ENCODE results near the gene ZNF524.

The ZNF524 gene

DNA sequence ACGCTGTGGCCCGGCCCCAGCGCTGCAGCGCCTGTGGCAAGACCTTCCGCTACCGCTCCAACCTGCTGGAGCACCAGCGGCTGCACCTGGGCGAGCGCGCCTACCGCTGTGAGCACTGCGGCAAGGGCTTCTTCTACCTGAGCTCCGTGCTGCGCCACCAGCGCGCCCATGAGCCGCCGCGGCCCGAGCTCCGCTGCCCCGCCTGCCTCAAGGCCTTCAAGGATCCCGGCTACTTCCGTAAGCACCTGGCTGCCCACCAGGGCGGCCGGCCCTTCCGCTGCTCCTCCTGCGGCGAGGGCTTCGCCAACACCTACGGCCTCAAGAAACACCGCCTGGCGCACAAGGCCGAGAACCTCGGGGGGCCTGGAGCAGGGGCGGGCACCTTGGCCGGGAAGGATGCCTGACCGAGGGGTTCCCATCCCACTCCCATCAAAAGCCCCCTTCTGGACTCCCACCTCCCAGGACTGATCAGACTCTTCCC lies 16.3 kb downstream of the ZNF524 start:
- no peak overlapping the region for H3K4me3 ChIP-seq (ENCODE audit: low read length)
- DNase-seq (ENCODE audit: low read depth): no peak
- no peak for TF ChIP-seq CTCF (conservative IDR thresholded peaks at IDR 0.05; ENCODE audit: low read depth, low read length)

GRCh38 chr19:55617426-55617825 lies 17.3 kb downstream of the ZNF524 start:
- TF ChIP-seq CTCF (conservative IDR thresholded peaks at IDR 0.05; ENCODE audit: low read depth, low read length): no peak
- H3K4me3 ChIP-seq (ENCODE audit: low read length): no peak overlapping the region
- no peak for DNase-seq (ENCODE audit: low read depth)

GRCh38 chr19:55618426-55618825 lies 18.3 kb downstream of the ZNF524 start:
- H3K4me3 ChIP-seq (ENCODE audit: low read length): no peak overlapping the region
- no peak for DNase-seq (ENCODE audit: low read depth)
- TF ChIP-seq CTCF (conservative IDR thresholded peaks at IDR 0.05; ENCODE audit: low read depth, low read length): no peak

DNA sequence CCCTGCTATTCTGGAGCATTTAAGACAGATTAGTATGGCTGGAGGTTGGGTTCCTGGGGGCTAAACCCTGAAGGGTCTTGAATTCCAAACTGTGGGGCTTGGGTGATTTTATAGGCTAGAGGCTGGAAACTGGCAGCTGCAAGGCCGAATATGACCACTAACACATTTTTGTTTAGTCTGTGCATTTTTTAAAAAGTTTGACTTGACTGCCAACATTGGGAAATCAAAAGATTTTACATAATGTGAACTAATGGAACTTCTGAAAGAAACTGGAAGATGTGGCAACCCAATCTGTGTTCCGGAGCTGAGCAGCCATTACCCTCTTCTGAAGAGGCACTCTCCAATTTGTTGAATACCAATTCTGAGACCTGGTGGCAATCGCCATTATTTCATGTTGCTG lies 19.2 kb downstream of the ZNF524 start:
- no peak for TF ChIP-seq CTCF (conservative IDR thresholded peaks at IDR 0.05; ENCODE audit: low read depth, low read length)
- DNase-seq (ENCODE audit: low read depth): no peak

GRCh38 chr19:55620410-55621204 lies 20.5 kb downstream of the ZNF524 start:
- no peak overlapping the region for H3K4me3 ChIP-seq (ENCODE audit: low read length)
- TF ChIP-seq CTCF (conservative IDR thresholded peaks at IDR 0.05; ENCODE audit: low read depth, low read length): no peak
- DNase-seq (ENCODE audit: low read depth): no peak

More for the DNA sequence above, 19.2 kb downstream of the ZNF524 start:
- H3K4me3 ChIP-seq (ENCODE audit: low read length): no peak overlapping the region

GRCh38 chr19:55621205-55621672 lies 21.2 kb downstream of the ZNF524 start:
- no peak for DNase-seq (ENCODE audit: low read depth)
- TF ChIP-seq CTCF (conservative IDR thresholded peaks at IDR 0.05; ENCODE audit: low read depth, low read length): no peak
- no peak overlapping the region for H3K4me3 ChIP-seq (ENCODE audit: low read length)

DNA sequence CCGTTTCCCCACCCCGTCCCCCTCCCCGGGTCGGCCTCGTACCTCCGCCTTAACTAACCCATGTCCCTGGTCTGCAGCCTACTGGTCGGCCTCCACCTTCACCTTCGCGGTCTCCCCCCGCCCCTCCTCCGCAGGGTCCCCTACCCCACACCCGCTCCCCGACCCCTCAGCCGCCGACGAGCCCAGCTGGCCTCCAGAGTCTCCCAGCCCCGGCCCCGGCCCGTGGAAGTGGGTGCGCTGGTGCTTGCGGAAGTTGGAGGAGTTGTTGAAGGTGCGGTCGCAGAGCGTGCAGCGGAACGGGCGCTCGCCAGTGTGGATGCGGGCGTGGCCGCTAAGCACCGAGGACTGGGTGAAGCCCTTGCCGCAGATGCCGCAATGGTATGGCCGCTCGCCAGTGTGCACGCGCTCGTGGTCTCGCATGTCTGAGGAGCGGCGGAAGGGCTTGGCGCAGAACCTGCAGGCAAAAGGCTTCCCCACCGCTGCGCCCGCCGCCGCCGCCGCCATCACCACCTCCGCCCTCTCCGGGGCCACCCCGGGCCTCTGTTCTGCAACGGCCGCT lies 21.7 kb downstream of the ZNF524 start:
- no peak overlapping the region for H3K4me3 ChIP-seq (ENCODE audit: low read length)
- no peak for TF ChIP-seq CTCF (conservative IDR thresholded peaks at IDR 0.05; ENCODE audit: low read depth, low read length)

More for the DNA sequence above, 21.7 kb downstream of the ZNF524 start:
- DNase-seq (ENCODE audit: low read depth): no peak
